Gastrocnemius medialis (tissue), 4 donors: ENCODE data around the gene HSD17B10.

Experiments
- CTCF ChIP-seq, 5 experiments: fragments of 450-650 bp in 3 of 5; fragments of 200-600 bp in 2 of 5; sonication (generic) in 2 of 5; IDR thresholded peaks in 4 of 5; conservative IDR thresholded peaks in 1 of 5; 1 replicate in 4 of 5; 2 replicates in 1 of 5; pipeline ENCODE4 v1.5.1; 2016 to 2019; ENCODE audit warnings: antibody characterized with exemption in 5 of 5, mild to moderate bottlenecking in 3 of 5, moderate library complexity in 3 of 5
- POLR2A ChIP-seq, 2 donors: fragments of 450-650 bp; IDR thresholded peaks; one replicate each; pipeline ENCODE4 v1.6.1; 2017; ENCODE audit warnings: antibody characterized with exemption in 2 of 2, mild to moderate bottlenecking in 2 of 2, moderate library complexity in 2 of 2

- TF ChIP-seq POLR2A (IDR thresholded peaks at IDR 0.05) = no peak
- TF ChIP-seq CTCF (IDR thresholded peaks at IDR 0.05 in 4 of 5, conservative IDR thresholded peaks at IDR 0.05 in 1 of 5) = no peak
These were observed 36.0 kb downstream of the HSD17B10 start for GRCh38 chrX:53398216-53398615.
